Cortex of kidney (tissue), 1 donor: ENCODE data around the gene MORN1.

Source experiments
- DNase-seq: peaks from one replicate; lab custom pipeline; 2025; lab: John Stamatoyannopoulos, UW

The MORN1 gene

DNA sequence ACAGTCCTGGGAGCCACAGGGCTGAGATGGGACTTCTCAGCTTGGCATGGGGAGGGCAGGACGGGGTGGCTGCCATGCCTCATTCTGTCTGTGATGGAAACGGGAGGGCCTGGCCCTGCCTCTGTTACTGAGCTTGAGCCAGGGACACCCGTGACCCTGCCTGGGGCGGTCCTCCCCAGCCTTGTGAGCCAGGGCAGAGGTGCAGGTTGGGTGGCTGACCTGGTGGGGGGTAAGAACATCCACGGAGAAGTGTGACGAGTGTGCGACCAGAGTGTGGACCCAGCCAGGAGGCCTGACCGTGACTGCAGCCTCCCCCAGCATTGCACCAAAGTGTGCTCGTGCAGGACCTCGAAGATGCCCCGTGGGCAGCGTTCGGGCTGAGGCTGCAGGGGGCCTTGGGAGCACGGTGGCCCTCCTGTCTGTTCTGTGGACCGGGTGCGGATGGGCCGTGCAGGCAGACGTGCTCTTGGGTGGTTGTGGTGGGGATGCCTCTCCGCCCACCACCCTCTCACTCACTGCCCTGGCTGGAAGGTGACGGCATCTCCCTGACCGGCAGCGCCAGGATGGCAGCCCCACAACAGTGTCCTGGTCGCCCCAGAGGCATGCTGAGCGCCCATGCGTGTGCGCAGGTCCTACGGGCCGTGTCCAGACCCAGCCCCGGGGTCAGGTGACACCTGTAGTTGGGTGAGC, 117.8 kb downstream of the MORN1 start:
- no peak for DNase-seq

DNA sequence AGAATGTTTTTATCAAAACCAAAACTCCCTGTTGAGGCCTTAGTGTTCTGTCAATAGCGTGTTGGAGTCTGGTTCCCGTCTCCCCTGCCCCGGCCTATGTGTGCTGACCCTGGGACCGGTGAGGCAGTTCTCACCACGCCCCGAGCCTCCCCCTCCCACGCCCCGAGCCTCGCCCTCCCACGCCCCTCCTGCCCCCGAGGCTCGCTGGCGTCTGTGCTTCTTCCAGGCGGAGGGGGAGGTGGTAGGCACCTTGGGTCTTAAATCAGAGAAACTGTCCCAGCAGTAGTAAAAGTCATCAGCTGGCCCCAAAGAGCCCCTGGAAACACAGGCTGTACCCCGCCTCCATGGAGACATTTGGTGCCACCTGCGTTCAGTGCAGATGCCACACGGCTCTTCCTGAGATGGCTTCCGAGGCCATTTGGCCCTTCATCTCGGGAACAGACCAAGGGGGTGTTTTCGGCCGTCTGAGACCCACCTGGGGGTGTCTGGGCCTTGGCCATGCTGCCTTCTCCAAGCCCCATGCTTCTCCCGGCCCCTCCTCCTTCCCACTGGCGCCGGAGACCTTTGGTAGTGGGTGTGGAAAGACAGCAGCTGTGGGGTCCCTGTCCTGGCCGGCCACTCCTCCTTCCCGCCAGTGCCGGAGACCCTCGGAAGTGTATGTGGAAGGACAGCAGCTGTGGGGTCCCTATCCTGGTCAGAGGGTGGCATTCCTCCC, 118.5 kb downstream of the MORN1 start:
- DNase-seq: no peak

DNA sequence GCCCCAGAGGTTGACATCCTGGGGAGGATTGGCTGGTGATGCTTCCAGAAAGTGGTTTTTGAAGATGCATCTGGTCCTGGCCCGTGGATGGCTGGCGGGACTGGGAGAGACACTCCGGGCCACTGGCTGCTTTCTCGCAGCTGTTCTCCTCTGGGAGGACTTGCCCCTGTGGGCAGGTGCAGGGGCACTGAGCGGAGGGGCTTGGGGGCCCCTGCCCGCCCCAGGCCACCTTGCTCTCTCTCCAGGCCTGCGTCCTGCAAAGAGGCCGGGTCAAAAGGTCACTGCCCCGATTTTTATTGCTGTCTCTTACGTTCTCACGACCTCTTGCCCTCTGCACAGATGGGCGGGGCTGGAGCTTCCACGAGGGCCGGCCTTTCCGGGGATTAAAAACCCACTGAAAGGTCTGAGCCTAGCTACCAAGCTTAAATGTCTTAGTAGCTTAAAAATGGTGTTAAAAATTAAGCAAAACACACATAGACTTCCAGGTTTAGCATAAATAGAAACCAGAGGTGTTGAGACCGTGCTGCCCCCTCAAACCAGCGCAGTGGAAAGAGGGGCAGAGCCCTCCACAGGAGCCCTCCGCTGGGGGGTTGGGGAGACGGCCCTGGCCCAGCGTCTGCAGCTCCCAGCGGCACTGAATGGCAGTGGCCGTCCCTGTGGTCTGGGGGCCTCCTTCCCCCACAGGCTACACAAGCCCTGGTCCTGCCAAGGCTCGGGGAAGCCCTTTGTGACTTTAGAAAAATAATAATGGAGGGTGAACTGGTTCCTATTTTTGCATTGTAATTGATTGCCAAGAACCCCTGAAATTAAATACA, 119.3 kb downstream of the MORN1 start:
- DNase-seq: no peak
